ENCODE results near the gene UBAP1.

- TF ChIP-seq POLR2AphosphoS5 (IDR thresholded peaks at IDR 0.05), result no peak
- no peak for TF ChIP-seq CTCF (IDR thresholded peaks at IDR 0.05)
These were observed 24.8 kb upstream of the UBAP1 start for GRCh38 chr9:34154057-34154456.
